ENCODE measurements around the gene ZNF580. TPM values are rescaled to one million over a fixed set of nuclear protein-coding genes. Genes with fewer than 3 reads are reported as not detected.

ZNF580 gene
- total RNA-seq, 1 donor from 2014 or later = 2.4 TPM

- DNase-seq (ENCODE audit: low read depth) (no peak), FAIRE-seq (no peak)
- Histone ChIP-seq H3K27me3 (ENCODE audit: control insufficient read depth, insufficient read depth, low read length) (no peaks in the 10 kb centered on the region), H3K4me3 (ENCODE audit: low read depth, low read length) (no peak overlapping the region), H3K36me3 (ENCODE audit: control insufficient read depth, insufficient read depth, low read length) (peaks cover 42% of the 10 kb centered on the region)
- TF ChIP-seq CTCF (IDR thresholded peaks at IDR 0.05; ENCODE audit: insufficient read depth, low read length, severe bottlenecking) = no peak
These were observed 19.6 kb downstream of the ZNF580 start for GRCh38 chr19:55660404-55660803.

- no peak overlapping the region for H3K4me3 ChIP-seq (ENCODE audit: low read depth, low read length)
- H3K27me3 ChIP-seq (ENCODE audit: control insufficient read depth, insufficient read depth, low read length) = no peaks in the 10 kb centered on the region
- TF ChIP-seq CTCF (IDR thresholded peaks at IDR 0.05; ENCODE audit: insufficient read depth, low read length, severe bottlenecking) = no peak
- no peak for DNase-seq (ENCODE audit: low read depth)
- no peak for FAIRE-seq
- H3K36me3 ChIP-seq (ENCODE audit: control insufficient read depth, insufficient read depth, low read length) = peaks cover 43% of the 10 kb centered on the region
These were observed 20.2 kb downstream of the ZNF580 start for GRCh38 chr19:55660991-55661390.

GRCh38 chr19:55661826-55662225 is 21.0 kb downstream of the ZNF580 start:
- H3K4me3 ChIP-seq (ENCODE audit: low read depth, low read length) = no peak overlapping the region
- DNase-seq (ENCODE audit: low read depth) (no peak), FAIRE-seq (no peak)
- no peak for TF ChIP-seq CTCF (IDR thresholded peaks at IDR 0.05; ENCODE audit: insufficient read depth, low read length, severe bottlenecking)
- H3K36me3 ChIP-seq (ENCODE audit: control insufficient read depth, insufficient read depth, low read length) = peaks cover 49% of the 10 kb centered on the region
- H3K27me3 ChIP-seq (ENCODE audit: control insufficient read depth, insufficient read depth, low read length) = no peaks in the 10 kb centered on the region

- Histone ChIP-seq H3K4me3 (ENCODE audit: low read depth, low read length) (no peak overlapping the region), H3K36me3 (ENCODE audit: control insufficient read depth, insufficient read depth, low read length) (peaks cover 55% of the 10 kb centered on the region), H3K27me3 (ENCODE audit: control insufficient read depth, insufficient read depth, low read length) (no peaks in the 10 kb centered on the region)
- DNase-seq (ENCODE audit: low read depth) (no peak), FAIRE-seq (no peak)
- TF ChIP-seq CTCF (IDR thresholded peaks at IDR 0.05; ENCODE audit: insufficient read depth, low read length, severe bottlenecking) = no peak
These were observed 23.2 kb downstream of the ZNF580 start for GRCh38 chr19:55663846-55664536.

GRCh38 chr19:55666343-55667005 is 25.7 kb downstream of the ZNF580 start:
- no peak for TF ChIP-seq CTCF (IDR thresholded peaks at IDR 0.05; ENCODE audit: insufficient read depth, low read length, severe bottlenecking)

More at GRCh38 chr19:55666343-55667005, 25.7 kb downstream of the ZNF580 start:
- DNase-seq (ENCODE audit: low read depth) (no peak), FAIRE-seq (no peak)
- Histone ChIP-seq H3K27me3 (ENCODE audit: control insufficient read depth, insufficient read depth, low read length) (no peaks in the 10 kb centered on the region), H3K4me3 (ENCODE audit: low read depth, low read length) (no peak overlapping the region), H3K36me3 (ENCODE audit: control insufficient read depth, insufficient read depth, low read length) (peaks cover 58% of the 10 kb centered on the region)
